ENCODE data around the gene CPO. TPM values are rescaled to one million over a fixed set of nuclear protein-coding genes. Genes with fewer than 3 reads are reported as not detected.

Gene CPO
- total RNA-seq, 8 experiments from 2014 or later: 0.11 to 0.36 TPM; not detected in 6

GRCh38 chr2:206980413-206980812 is 41.1 kb downstream of the CPO start:
- Histone ChIP-seq H3K4me1 (replicated peaks in 1 of 2) (peaks cover 26 to 28% of the 10 kb centered on the region in 2 donors), H3K4me3 (no peak overlapping the region), H3K27ac (no peak overlapping the region)
- ATAC-seq (replicated peaks in 6 of 8): no peak
- in situ Hi-C loops (cut with MboI; ENCODE audit: low pct_unique_long_range_greater_than_20kb in 2 of 9, low sequenced_read_pairs in 9 of 9, unreplicated experiment in 9 of 9): loop anchor here (5.0 to 25.0 kb wide), 5 partner anchors 182 to 507 kb away; partner anchors contain the start of gene KLF7 (in 3 of the 9)

DNA sequence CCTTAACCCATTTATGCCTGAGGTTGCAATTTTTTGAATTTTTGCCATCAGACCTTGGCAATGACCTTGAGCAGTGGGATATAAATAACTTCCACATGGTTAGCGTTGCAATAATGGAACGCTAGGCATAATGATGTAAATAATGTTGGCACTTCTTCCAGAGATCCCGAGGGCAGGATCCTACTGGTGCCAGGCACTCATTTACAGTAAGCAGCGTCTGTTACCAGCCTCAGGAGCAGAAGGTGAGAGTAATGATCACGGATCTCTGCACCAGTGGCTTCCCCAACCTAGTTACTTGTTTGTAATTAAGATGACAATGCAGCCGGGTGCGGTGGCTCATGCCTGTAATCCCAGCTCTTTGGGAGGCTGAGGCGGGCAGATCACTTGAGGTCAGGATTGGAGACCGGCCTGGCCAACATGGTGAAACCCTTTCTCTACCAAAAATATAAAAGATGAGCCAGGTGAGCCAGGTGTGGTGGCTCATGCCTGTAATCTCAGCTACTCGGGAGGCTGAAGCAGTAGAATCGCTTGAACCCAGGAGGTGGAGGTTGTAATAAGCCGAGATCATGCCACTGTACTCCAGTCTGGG is 41.9 kb downstream of the CPO start:
- WGBS, 10 experiments: 38 to 93% (median 90%) methylated on average over 2 to 8 of the region's 12 CpGs; no CpG with 5 or more reads in 1 of the 10 experiments
- H3K4me1 ChIP-seq (replicated peaks in 1 of 2): peaks cover 26 to 28% of the 10 kb centered on the region in 2 donors
- in situ Hi-C loops (cut with MboI; ENCODE audit: low pct_unique_long_range_greater_than_20kb in 2 of 9, low sequenced_read_pairs in 9 of 9, unreplicated experiment in 9 of 9): loop anchor here (5.0 to 25.0 kb wide), 5 partner anchors 181 to 506 kb away; partner anchors contain the start of gene KLF7 (in 3 of the 9)
- peak in 2 of 8 experiments; percentile 8 to 36 for ATAC-seq (replicated peaks in 6 of 8)
- H3K4me3 ChIP-seq: no peak overlapping the region
- H3K27ac ChIP-seq: no peak overlapping the region

- in situ Hi-C loops (cut with MboI; ENCODE audit: low pct_unique_long_range_greater_than_20kb in 2 of 9, low sequenced_read_pairs in 9 of 9, unreplicated experiment in 9 of 9): loop anchor here (5.0 to 25.0 kb wide), 5 partner anchors 180 to 505 kb away; partner anchors contain the start of gene KLF7 (in 3 of the 9)
- H3K27ac ChIP-seq: no peak overlapping the region
- H3K4me3 ChIP-seq: no peak overlapping the region
- peaks cover 26 to 28% of the 10 kb centered on the region in 2 donors for H3K4me1 ChIP-seq (replicated peaks in 1 of 2)
- 0 to 80% (median 20%) methylated on average over 1 to 6 of the region's 8 CpGs; no CpG with 5 or more reads in 1 of the 10 experiments for WGBS, 10 experiments
- ATAC-seq (replicated peaks in 6 of 8): peak; percentile 94 to 100 (median 96)
Observed at GRCh38 chr2:206981739-206982340, 42.5 kb downstream of the CPO start.

DNA sequence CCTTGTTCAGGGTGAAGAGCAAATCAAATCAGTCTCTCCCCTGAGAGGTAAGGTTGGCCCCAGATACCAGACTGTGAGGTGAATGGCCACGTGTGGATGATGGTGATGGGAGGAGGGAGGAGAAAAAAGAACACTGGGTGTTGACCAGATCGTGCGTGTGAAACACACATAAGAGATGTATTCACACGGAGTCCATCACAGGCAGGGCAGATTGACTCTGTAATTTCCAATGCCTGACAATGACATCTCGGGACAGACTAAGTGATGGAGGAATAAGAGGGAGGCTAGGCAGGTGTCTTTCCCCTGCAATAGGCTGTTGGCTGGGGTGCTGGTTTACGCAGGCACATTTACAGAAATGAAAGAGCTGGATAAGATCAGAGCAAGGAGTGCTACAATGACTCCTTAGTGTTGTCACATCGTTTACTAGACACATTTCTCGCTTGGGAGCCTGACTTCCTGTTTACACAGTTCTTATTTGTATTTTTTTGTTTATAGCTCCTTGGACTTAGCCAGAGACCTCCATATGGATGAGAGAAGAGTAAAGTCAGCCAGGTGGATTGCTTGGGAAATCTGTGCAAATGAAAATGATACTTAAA is 43.1 kb downstream of the CPO start:
- ATAC-seq (replicated peaks in 6 of 8): peak in 6 of 8 experiments; percentile 11 to 35 (median 24)
- no peak overlapping the region for H3K27ac ChIP-seq

DNA sequence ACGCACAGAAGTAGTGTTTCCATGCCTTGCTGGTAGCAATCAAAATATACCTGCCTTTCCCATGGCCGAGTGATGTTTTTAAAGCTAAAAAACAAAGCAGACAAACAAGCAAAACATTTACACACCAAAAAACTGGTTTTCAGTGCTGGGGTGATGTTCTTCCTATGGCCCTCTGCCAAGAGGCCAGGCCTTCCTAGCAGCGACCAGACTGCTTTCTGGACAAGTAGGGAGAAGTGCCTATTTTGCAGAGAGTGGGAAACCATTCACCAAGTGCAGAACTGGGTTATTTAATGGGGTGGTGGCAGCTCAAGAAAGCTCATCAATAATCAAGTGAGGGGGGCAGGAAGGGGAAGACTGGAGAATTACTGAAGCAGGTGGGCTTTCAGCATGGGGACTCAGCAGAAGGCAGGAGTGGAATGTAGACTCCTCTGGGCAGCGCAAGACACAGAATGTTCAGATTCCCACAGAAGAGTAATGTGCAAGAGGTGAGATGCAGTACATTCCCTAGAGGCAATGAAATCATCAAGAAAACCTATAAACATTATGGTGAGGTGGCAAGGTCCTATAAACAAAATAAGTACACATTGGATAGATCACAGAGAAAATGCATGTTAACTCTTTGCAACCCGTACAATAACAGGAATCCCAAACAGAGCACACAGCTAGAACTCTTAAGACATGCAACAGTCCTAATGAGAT is 44.0 kb downstream of the CPO start:
- in situ Hi-C loops (cut with MboI; ENCODE audit: low pct_unique_long_range_greater_than_20kb in 2 of 9, low sequenced_read_pairs in 9 of 9, unreplicated experiment in 9 of 9): loop anchor here (5.0 to 25.0 kb wide), 5 partner anchors 179 to 504 kb away; partner anchors contain the start of gene KLF7 (in 3 of the 9)
- H3K4me3 ChIP-seq: no peak overlapping the region
- no peak overlapping the region for H3K27ac ChIP-seq
- ATAC-seq (replicated peaks in 6 of 8): peak in 5 of 8 experiments; percentile 22 to 71 (median 56)
- peaks cover 26 to 28% of the 10 kb centered on the region in 2 donors for H3K4me1 ChIP-seq (replicated peaks in 1 of 2)
- WGBS, 10 experiments: 57 to 86% (median 80%) methylated on average over 1 to 4 of the region's 5 CpGs; no CpG with 5 or more reads in 1 of the 10 experiments

More for the DNA sequence above, 43.1 kb downstream of the CPO start:
- Histone ChIP-seq H3K4me3 (no peak overlapping the region), H3K4me1 (replicated peaks in 1 of 2) (peaks cover 26 to 28% of the 10 kb centered on the region in 2 donors)
- in situ Hi-C loops (cut with MboI; ENCODE audit: low pct_unique_long_range_greater_than_20kb in 2 of 9, low sequenced_read_pairs in 9 of 9, unreplicated experiment in 9 of 9): loop anchor here (5.0 to 25.0 kb wide), 5 partner anchors 180 to 505 kb away; partner anchors contain the start of gene KLF7 (in 3 of the 9)
- 48 to 90% (median 81%) methylated on average over 2 to 7 of the region's 8 CpGs for WGBS, 10 experiments

GRCh38 chr2:206984206-206984605 is 44.9 kb downstream of the CPO start:
- ATAC-seq (replicated peaks in 6 of 8): no peak
- Histone ChIP-seq H3K4me1 (replicated peaks in 1 of 2) (peaks cover 26 to 28% of the 10 kb centered on the region in 2 donors), H3K4me3 (no peak overlapping the region), H3K27ac (no peak overlapping the region)
- 37 to 100% (median 69%) methylated on average over 1 to 4 of the region's 4 CpGs for WGBS, 10 experiments
- in situ Hi-C loops (cut with MboI; ENCODE audit: low pct_unique_long_range_greater_than_20kb in 2 of 9, low sequenced_read_pairs in 9 of 9, unreplicated experiment in 9 of 9): loop anchor here (5.0 to 25.0 kb wide), 5 partner anchors 178 to 503 kb away; partner anchors contain the start of gene KLF7 (in 3 of the 9)

GRCh38 chr2:206986943-206987342 is 47.6 kb downstream of the CPO start:
- ATAC-seq (replicated peaks in 6 of 8): no peak
- Histone ChIP-seq H3K27ac (no peak overlapping the region), H3K4me3 (no peak overlapping the region), H3K4me1 (replicated peaks in 1 of 2) (peaks cover 22 to 26% of the 10 kb centered on the region in 2 donors)
- in situ Hi-C loops (cut with MboI; ENCODE audit: low pct_unique_long_range_greater_than_20kb in 2 of 9, low sequenced_read_pairs in 9 of 9, unreplicated experiment in 9 of 9): loop anchor here (10.0 to 25.0 kb wide), 4 partner anchors 175 to 500 kb away; partner anchors contain the start of gene KLF7 (in 3 of the 9)

DNA sequence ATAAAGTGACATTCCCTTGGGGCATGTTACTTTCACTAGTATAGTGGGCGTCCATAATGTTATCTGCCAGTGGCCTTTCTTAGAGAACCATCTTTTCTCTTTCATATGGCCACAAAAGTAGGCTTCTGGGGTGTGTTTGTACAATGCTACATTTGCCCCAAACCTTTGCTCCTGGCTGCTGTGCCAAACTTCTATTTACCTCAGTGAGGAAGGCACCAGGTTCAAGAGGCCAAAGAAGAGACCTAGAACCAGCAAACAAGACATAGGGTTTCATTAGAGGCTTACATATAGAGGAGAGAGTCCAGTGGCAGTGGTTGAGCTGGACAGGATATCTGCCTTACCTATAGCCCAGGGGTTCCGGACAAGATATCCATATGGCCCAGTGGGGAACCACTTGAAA is 48.5 kb downstream of the CPO start:
- no peak for ATAC-seq (replicated peaks in 6 of 8)
- WGBS, 10 experiments: 83 to 100% (median 100%) methylated on average over 1 to 2 of the region's 2 CpGs; no CpG with 5 or more reads in 3 of the 10 experiments
- Histone ChIP-seq H3K4me1 (replicated peaks in 1 of 2) (peaks cover 13 to 17% of the 10 kb centered on the region in 2 donors), H3K4me3 (no peak overlapping the region), H3K27ac (no peak overlapping the region)
- in situ Hi-C loops (cut with MboI; ENCODE audit: low pct_unique_long_range_greater_than_20kb in 2 of 9, low sequenced_read_pairs in 9 of 9, unreplicated experiment in 9 of 9): loop anchor here (10.0 to 25.0 kb wide), 4 partner anchors 174 to 499 kb away; partner anchors contain the start of gene KLF7 (in 3 of the 9)

DNA sequence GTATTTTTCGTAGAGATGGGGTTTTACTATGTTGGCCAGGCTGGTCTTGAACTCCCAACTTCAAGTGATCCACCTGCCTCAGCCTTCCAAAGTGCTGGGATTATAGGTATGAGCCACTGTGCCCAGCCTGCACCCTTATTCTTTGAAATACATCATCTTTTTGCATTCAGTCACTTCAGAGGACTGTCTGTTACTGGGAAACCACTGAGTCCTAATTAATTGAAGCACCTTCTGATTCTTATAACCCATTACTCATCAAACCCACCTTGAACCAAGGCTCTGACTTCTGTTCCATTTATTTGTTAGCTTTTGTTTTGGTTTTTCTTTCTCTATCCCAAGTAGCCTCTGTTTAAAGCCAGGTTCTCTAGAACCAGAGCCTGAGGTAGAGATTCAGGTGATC is 49.6 kb downstream of the CPO start:
- no peak for ATAC-seq (replicated peaks in 6 of 8)
- WGBS, 10 experiments: 20 to 100% (median 54%) methylated on average over 1 of the region's 1 CpG; no CpG with 5 or more reads in 6 of the 10 experiments
- in situ Hi-C loops (cut with MboI; ENCODE audit: low pct_unique_long_range_greater_than_20kb in 2 of 9, low sequenced_read_pairs in 9 of 9, unreplicated experiment in 9 of 9): loop anchor here (10.0 to 25.0 kb wide), 4 partner anchors 173 to 498 kb away; partner anchors contain the start of gene KLF7 (in 3 of the 9)
- H3K27ac ChIP-seq: no peak overlapping the region
- no peak overlapping the region for H3K4me3 ChIP-seq
- H3K4me1 ChIP-seq (replicated peaks in 1 of 2): peaks cover 2 to 7% of the 10 kb centered on the region in 2 donors

DNA sequence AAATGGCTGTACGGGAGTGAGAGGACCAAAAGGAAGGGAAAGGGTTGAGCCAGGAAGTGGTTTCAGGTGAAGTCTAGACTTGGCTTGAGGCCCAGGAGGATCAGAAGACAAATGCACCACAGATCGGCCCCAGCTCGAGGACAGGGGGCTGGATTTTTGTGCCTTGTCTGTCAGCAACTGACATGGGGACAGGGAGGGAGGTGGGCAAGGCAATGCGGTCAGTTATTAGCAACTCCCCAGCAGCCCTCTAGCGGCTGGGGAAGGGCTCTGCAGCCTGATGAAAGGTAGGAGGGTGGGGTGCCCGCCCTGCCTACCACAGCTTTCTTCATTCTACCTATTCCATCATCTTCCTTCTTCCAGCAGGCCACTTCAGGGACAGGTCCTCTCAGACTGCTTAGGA is 50.0 kb downstream of the CPO start:
- peak in 3 of 8 experiments; percentile 38 to 89 (median 43) for ATAC-seq (replicated peaks in 6 of 8)
- 20 to 61% (median 50%) methylated on average over 1 to 5 of the region's 6 CpGs; no CpG with 5 or more reads in 2 of the 10 experiments for WGBS, 10 experiments
- Histone ChIP-seq H3K27ac (no peak overlapping the region), H3K4me1 (replicated peaks in 1 of 2) (peaks cover 0 to 2% of the 10 kb centered on the region in 2 donors), H3K4me3 (no peak overlapping the region)
- in situ Hi-C loops (cut with MboI; ENCODE audit: low pct_unique_long_range_greater_than_20kb in 2 of 9, low sequenced_read_pairs in 9 of 9, unreplicated experiment in 9 of 9): loop anchor here (10.0 to 25.0 kb wide), 4 partner anchors 173 to 498 kb away; partner anchors contain the start of gene KLF7 (in 3 of the 9)

DNA sequence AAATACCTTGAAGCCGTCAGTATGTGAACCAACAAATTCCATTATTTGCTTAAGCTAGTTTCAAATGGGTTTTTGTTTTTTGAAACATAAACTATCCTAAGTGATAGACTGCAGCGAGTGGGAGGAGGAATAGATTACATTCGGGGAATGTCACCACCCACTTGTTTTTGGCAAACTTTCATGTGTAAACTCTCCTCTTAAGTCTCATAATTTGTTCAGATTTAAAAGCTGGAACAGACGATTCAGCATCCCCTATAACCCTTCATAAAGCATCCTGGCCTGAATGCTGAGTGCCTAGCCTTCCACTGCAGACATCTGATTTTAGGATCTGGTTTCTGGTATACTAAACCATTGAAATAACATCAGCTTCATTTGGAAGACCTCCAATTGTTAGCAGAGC is 51.0 kb downstream of the CPO start:
- 25 to 100% (median 83%) methylated on average over 2 to 4 of the region's 4 CpGs for WGBS, 10 experiments
- in situ Hi-C loops (cut with MboI; ENCODE audit: low pct_unique_long_range_greater_than_20kb in 2 of 9, low sequenced_read_pairs in 9 of 9, unreplicated experiment in 9 of 9): loop anchor here in 6 of 9 experiments (25.0 kb wide), 3 partner anchors 172 to 497 kb away; partner anchors contain the start of gene KLF7 (in 3 of the 6)
- Histone ChIP-seq H3K4me1 (replicated peaks in 1 of 2) (no peaks in the 10 kb centered on the region), H3K27ac (no peak overlapping the region), H3K4me3 (no peak overlapping the region)
- no peak for ATAC-seq (replicated peaks in 6 of 8)

DNA sequence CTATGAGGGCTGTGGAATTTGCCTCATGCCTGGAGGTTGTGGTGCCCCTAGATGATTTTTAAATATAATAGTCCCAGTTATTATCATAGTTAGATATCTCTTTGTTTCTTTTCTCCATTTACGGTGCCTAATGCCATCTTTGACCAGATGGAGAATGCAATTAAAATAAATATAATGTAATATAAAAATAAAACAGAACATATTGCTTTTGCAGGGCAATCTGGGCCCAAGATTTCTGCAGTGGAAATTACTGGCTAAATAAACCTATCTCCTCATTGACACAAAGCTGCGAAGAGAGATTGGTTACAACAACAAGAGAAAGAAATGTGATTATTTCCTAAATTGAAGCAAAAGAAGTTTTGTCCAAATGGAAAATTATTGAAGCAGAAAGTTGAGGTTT is 51.8 kb downstream of the CPO start:
- 67 to 100% (median 92%) methylated on average over 1 to 2 of the region's 2 CpGs; no CpG with 5 or more reads in 1 of the 10 experiments for WGBS, 10 experiments
- H3K27ac ChIP-seq: no peak overlapping the region

More for the DNA sequence above, 51.8 kb downstream of the CPO start:
- no peak for ATAC-seq (replicated peaks in 6 of 8)
- in situ Hi-C loops (cut with MboI; ENCODE audit: low pct_unique_long_range_greater_than_20kb in 2 of 9, low sequenced_read_pairs in 9 of 9, unreplicated experiment in 9 of 9): loop anchor here in 6 of 9 experiments (25.0 kb wide), 3 partner anchors 171 to 496 kb away; partner anchors contain the start of gene KLF7 (in 3 of the 6)
- Histone ChIP-seq H3K4me3 (no peak overlapping the region), H3K4me1 (replicated peaks in 1 of 2) (no peaks in the 10 kb centered on the region)
